WTC11 (cell line): Measurements from ENCODE around the gene TTLL4. TPM values are rescaled to one million over a fixed set of nuclear protein-coding genes. Genes with fewer than 3 reads are reported as not detected.

Experiments
- ATAC-seq: fragments of 200-7000 bp; cut with Tn5 transposase; 2 replicates; pipeline ENCODE4 v1.10.0; 2021; ENCODE audit warnings: mild to moderate bottlenecking, moderate library complexity
- CTCF ChIA-PET: fragments of 300-600 bp; sonication (Branson Sonifier 250); formaldehyde crosslinking; loops from one replicate; lab custom pipeline; 2021; ENCODE audit warnings: antibody characterized with exemption; lab: Charles Lee
- POLR2A ChIA-PET: fragments of 350-600 bp; sonication (Branson Sonifier 250); formaldehyde crosslinking; loops from one replicate; lab custom pipeline; 2021; ENCODE audit warnings: antibody characterized with exemption; lab: Charles Lee
- DNase-seq: peaks from one replicate; pipeline ENCODE4 v3.0.0; 2021; ENCODE audit warnings: low spot score
- H3K27ac Mint-ChIP-seq: 2 replicates; pipeline ENCODE4 v1.8.0; 2021; ENCODE audit warnings: mixed read lengths
- H3K27me3 Mint-ChIP-seq: 2 replicates; pipeline ENCODE4 v1.8.0; 2021; ENCODE audit warnings: low read depth, mild to moderate bottlenecking, moderate library complexity, mixed read lengths
- H3K36me3 Mint-ChIP-seq: 2 replicates; pipeline ENCODE4 v1.8.0; 2021; ENCODE audit warnings: mixed read lengths
- H3K4me1 Mint-ChIP-seq: 2 replicates; pipeline ENCODE4 v1.8.0; 2022; ENCODE audit warnings: mixed read lengths
- H3K4me3 Mint-ChIP-seq: 2 replicates; pipeline ENCODE4 v1.8.0; 2021; ENCODE audit warnings: mild to moderate bottlenecking, moderate library complexity, mixed read lengths
- H3K9me3 Mint-ChIP-seq: 2 replicates; pipeline ENCODE4 v1.8.0; 2021; ENCODE audit warnings: mixed read lengths
- CREM ChIP-seq: sonication (generic); formaldehyde crosslinking; IDR thresholded peaks from 2 replicates; pipeline ENCODE4 v1.8.1; 2022; ENCODE audit warnings: mild to moderate bottlenecking, missing genetic modification reagents, moderate library complexity
- ELF4 ChIP-seq: sonication (generic); formaldehyde crosslinking; IDR thresholded peaks from 2 replicates; pipeline ENCODE4 v1.8.1; 2022; ENCODE audit warnings: low read depth, mild to moderate bottlenecking, moderate library complexity, missing genetic modification reagents
- NR1H2 ChIP-seq: sonication (generic); formaldehyde crosslinking; IDR thresholded peaks from 2 replicates; pipeline ENCODE4 v1.9.0; 2021; ENCODE audit warnings: mild to moderate bottlenecking, moderate library complexity, missing genetic modification reagents
- PRRX2 ChIP-seq: fragments of 250-450 bp; sonication (Bioruptor Pico); IDR thresholded peaks from 2 replicates; pipeline ENCODE4 v1.8.0; 2021; ENCODE audit warnings: mild to moderate bottlenecking
- RELA ChIP-seq: sonication (generic); formaldehyde crosslinking; IDR thresholded peaks from 2 replicates; pipeline ENCODE4 v1.8.1; 2022; ENCODE audit warnings: missing genetic modification reagents, mild to moderate bottlenecking, borderline replicate concordance
- TEAD4 ChIP-seq: sonication (generic); formaldehyde crosslinking; IDR thresholded peaks from 2 replicates; pipeline ENCODE4 v1.8.0; 2022; ENCODE audit warnings: mild to moderate bottlenecking, missing genetic modification reagents
- ZNF232 ChIP-seq: sonication (generic); formaldehyde crosslinking; IDR thresholded peaks from 2 replicates; pipeline ENCODE4 v1.8.0; 2022; ENCODE audit warnings: mild to moderate bottlenecking, missing genetic modification reagents
- ZNF317 ChIP-seq: sonication (generic); formaldehyde crosslinking; IDR thresholded peaks from 2 replicates; pipeline ENCODE4 v1.8.1; 2023; ENCODE audit warnings: low read depth, mild to moderate bottlenecking, moderate library complexity, missing genetic modification reagents, borderline replicate concordance
- ZNF396 ChIP-seq: fragments of 250-450 bp; sonication (Bioruptor Pico); IDR thresholded peaks from 2 replicates; pipeline ENCODE4 v1.8.0; 2021; ENCODE audit warnings: mild to moderate bottlenecking, moderate library complexity, borderline replicate concordance
- total RNA-seq: library from RNA; stranded (reverse); gene quantifications from 3 replicates; pipeline ENCODE4 v1.2.3, GENCODE V29; 2021
- TF ChIP-seq, protein P1 (sequence below): sonication (generic); formaldehyde crosslinking; IDR thresholded peaks from 2 replicates; pipeline ENCODE4 v1.8.0; 2023; ENCODE audit warnings: mild to moderate bottlenecking, missing genetic modification reagents
- TF ChIP-seq, protein P2 (sequence below): sonication (generic); formaldehyde crosslinking; IDR thresholded peaks from 2 replicates; pipeline ENCODE4 v1.8.1; 2023; ENCODE audit warnings: mild to moderate bottlenecking, missing genetic modification reagents, borderline replicate concordance
- TF ChIP-seq, protein P3 (sequence below): sonication (generic); formaldehyde crosslinking; IDR thresholded peaks from 2 replicates; pipeline ENCODE4 v1.8.0; 2022; ENCODE audit warnings: mild to moderate bottlenecking, missing genetic modification reagents
- TF ChIP-seq, protein P4 (sequence below): sonication (generic); formaldehyde crosslinking; IDR thresholded peaks from 2 replicates; pipeline ENCODE4 v1.8.1; 2022; ENCODE audit warnings: low read depth, missing genetic modification reagents, borderline replicate concordance
- TF ChIP-seq, protein P5 (sequence below): sonication (generic); formaldehyde crosslinking; IDR thresholded peaks from 2 replicates; pipeline ENCODE4 v1.8.1; 2023; ENCODE audit warnings: mild to moderate bottlenecking, missing genetic modification reagents, moderate library complexity
- TF ChIP-seq, protein P6 (sequence below): sonication (generic); formaldehyde crosslinking; conservative IDR thresholded peaks from 2 replicates; pipeline ENCODE4 v1.8.1; 2023; ENCODE audit warnings: mild to moderate bottlenecking, low read depth, missing genetic modification reagents, moderate library complexity

Gene TTLL4
- total RNA-seq, 1 experiment from 2014 or later, result 87.4 TPM

DNA sequence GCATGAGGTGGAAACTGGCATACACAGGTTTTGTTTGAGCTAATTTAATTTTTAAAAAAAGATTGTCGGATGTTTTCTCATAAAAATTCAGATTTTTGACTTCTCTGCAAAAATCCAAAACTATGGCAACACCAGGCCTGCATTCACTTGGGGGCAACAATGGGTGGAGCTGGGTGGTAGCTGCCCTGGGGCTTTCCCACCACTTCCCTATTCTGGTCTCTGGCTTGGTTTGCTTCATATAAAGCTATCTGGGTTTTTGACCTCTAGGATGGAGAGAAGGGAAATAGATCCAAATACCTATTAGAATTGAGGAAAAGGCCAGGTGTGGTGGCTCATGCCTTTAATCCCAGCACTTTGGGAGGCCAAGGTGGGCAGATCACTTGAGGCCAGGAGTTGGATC is 65.9 kb downstream of the TTLL4 start (continued):
- TF ChIP-seq, protein P1, sequence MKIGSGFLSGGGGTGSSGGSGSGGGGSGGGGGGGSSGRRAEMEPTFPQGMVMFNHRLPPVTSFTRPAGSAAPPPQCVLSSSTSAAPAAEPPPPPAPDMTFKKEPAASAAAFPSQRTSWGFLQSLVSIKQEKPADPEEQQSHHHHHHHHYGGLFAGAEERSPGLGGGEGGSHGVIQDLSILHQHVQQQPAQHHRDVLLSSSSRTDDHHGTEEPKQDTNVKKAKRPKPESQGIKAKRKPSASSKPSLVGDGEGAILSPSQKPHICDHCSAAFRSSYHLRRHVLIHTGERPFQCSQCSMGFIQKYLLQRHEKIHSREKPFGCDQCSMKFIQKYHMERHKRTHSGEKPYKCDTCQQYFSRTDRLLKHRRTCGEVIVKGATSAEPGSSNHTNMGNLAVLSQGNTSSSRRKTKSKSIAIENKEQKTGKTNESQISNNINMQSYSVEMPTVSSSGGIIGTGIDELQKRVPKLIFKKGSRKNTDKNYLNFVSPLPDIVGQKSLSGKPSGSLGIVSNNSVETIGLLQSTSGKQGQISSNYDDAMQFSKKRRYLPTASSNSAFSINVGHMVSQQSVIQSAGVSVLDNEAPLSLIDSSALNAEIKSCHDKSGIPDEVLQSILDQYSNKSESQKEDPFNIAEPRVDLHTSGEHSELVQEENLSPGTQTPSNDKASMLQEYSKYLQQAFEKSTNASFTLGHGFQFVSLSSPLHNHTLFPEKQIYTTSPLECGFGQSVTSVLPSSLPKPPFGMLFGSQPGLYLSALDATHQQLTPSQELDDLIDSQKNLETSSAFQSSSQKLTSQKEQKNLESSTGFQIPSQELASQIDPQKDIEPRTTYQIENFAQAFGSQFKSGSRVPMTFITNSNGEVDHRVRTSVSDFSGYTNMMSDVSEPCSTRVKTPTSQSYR, result no peak
- no peak for TF ChIP-seq ZNF232 (CRISPR knock-in tag)
- TF ChIP-seq CREM (CRISPR knock-in tag), result no peak
- TF ChIP-seq ZNF317 (CRISPR knock-in tag), result no peak
- TF ChIP-seq PRRX2, result no peak
- TF ChIP-seq, protein P2, sequence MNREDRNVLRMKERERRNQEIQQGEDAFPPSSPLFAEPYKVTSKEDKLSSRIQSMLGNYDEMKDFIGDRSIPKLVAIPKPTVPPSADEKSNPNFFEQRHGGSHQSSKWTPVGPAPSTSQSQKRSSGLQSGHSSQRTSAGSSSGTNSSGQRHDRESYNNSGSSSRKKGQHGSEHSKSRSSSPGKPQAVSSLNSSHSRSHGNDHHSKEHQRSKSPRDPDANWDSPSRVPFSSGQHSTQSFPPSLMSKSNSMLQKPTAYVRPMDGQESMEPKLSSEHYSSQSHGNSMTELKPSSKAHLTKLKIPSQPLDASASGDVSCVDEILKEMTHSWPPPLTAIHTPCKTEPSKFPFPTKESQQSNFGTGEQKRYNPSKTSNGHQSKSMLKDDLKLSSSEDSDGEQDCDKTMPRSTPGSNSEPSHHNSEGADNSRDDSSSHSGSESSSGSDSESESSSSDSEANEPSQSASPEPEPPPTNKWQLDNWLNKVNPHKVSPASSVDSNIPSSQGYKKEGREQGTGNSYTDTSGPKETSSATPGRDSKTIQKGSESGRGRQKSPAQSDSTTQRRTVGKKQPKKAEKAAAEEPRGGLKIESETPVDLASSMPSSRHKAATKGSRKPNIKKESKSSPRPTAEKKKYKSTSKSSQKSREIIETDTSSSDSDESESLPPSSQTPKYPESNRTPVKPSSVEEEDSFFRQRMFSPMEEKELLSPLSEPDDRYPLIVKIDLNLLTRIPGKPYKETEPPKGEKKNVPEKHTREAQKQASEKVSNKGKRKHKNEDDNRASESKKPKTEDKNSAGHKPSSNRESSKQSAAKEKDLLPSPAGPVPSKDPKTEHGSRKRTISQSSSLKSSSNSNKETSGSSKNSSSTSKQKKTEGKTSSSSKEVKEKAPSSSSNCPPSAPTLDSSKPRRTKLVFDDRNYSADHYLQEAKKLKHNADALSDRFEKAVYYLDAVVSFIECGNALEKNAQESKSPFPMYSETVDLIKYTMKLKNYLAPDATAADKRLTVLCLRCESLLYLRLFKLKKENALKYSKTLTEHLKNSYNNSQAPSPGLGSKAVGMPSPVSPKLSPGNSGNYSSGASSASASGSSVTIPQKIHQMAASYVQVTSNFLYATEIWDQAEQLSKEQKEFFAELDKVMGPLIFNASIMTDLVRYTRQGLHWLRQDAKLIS (CRISPR knock-in tag), result no peak
- TF ChIP-seq, protein P3, sequence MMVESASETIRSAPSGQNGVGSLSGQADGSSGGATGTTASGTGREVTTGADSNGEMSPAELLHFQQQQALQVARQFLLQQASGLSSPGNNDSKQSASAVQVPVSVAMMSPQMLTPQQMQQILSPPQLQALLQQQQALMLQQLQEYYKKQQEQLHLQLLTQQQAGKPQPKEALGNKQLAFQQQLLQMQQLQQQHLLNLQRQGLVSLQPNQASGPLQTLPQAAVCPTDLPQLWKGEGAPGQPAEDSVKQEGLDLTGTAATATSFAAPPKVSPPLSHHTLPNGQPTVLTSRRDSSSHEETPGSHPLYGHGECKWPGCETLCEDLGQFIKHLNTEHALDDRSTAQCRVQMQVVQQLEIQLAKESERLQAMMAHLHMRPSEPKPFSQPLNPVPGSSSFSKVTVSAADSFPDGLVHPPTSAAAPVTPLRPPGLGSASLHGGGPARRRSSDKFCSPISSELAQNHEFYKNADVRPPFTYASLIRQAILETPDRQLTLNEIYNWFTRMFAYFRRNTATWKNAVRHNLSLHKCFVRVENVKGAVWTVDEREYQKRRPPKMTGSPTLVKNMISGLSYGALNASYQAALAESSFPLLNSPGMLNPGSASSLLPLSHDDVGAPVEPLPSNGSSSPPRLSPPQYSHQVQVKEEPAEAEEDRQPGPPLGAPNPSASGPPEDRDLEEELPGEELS (CRISPR knock-in tag), result no peak

DNA sequence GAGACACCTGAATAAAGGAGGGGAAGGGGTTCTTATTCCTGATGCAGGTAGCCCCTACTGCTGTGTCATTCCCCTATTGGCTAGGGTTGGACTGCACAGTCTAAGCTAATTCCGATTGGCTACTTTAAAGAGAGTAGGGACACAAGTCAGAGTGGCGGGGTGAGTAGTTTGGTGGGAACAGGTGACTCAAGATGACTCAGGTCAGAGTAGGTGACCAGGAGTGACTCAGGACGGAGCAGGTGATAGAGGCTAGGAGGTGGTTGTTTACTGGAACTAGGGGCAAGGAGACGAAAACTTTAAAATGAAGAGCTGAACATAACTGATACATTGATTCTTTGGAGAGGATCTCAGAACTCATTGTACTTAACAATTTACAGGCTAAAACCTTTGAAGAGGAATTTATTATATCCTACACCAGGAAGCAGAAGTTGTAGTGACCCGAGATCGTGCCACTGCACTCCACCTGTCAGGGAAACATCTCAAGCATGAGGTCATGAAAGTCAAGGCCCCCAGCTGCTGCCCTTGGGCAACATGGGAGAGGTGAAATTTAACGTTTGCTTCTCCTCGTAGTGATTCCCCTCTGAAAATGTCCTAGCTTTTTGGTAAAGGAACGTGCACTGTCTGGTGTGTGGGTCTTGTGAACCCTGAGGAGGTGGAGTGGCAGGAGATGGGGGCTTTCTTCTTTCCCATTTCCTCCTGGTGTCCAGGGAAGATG is 66.8 kb downstream of the TTLL4 start:
- no peak overlapping the region for H3K4me3 Mint-ChIP-seq
- no peak for TF ChIP-seq ELF4 (CRISPR knock-in tag)
- TF ChIP-seq, protein P4, sequence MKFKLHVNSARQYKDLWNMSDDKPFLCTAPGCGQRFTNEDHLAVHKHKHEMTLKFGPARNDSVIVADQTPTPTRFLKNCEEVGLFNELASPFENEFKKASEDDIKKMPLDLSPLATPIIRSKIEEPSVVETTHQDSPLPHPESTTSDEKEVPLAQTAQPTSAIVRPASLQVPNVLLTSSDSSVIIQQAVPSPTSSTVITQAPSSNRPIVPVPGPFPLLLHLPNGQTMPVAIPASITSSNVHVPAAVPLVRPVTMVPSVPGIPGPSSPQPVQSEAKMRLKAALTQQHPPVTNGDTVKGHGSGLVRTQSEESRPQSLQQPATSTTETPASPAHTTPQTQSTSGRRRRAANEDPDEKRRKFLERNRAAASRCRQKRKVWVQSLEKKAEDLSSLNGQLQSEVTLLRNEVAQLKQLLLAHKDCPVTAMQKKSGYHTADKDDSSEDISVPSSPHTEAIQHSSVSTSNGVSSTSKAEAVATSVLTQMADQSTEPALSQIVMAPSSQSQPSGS (CRISPR knock-in tag), result no peak
- TF ChIP-seq RELA (CRISPR knock-in tag), result no peak
- no peak for TF ChIP-seq NR1H2
- TF ChIP-seq, protein P5, sequence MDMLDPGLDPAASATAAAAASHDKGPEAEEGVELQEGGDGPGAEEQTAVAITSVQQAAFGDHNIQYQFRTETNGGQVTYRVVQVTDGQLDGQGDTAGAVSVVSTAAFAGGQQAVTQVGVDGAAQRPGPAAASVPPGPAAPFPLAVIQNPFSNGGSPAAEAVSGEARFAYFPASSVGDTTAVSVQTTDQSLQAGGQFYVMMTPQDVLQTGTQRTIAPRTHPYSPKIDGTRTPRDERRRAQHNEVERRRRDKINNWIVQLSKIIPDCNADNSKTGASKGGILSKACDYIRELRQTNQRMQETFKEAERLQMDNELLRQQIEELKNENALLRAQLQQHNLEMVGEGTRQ (CRISPR knock-in tag), result no peak
- TF ChIP-seq ZNF396 (CRISPR knock-in tag), result no peak
- TF ChIP-seq, protein P2 (CRISPR knock-in tag), result no peak
- TF ChIP-seq, protein P6, sequence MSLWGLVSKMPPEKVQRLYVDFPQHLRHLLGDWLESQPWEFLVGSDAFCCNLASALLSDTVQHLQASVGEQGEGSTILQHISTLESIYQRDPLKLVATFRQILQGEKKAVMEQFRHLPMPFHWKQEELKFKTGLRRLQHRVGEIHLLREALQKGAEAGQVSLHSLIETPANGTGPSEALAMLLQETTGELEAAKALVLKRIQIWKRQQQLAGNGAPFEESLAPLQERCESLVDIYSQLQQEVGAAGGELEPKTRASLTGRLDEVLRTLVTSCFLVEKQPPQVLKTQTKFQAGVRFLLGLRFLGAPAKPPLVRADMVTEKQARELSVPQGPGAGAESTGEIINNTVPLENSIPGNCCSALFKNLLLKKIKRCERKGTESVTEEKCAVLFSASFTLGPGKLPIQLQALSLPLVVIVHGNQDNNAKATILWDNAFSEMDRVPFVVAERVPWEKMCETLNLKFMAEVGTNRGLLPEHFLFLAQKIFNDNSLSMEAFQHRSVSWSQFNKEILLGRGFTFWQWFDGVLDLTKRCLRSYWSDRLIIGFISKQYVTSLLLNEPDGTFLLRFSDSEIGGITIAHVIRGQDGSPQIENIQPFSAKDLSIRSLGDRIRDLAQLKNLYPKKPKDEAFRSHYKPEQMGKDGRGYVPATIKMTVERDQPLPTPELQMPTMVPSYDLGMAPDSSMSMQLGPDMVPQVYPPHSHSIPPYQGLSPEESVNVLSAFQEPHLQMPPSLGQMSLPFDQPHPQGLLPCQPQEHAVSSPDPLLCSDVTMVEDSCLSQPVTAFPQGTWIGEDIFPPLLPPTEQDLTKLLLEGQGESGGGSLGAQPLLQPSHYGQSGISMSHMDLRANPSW, result no peak
- no peak for TF ChIP-seq TEAD4
- no peak for TF ChIP-seq ZNF317 (CRISPR knock-in tag)

More for the DNA sequence above, 66.8 kb downstream of the TTLL4 start:
- Mint-ChIP-seq H3K27me3 (peaks cover 35% of the 10 kb centered on the region), H3K27ac (no peak overlapping the region), H3K36me3 (peaks cover 9% of the 10 kb centered on the region), H3K4me1 (peaks cover 12% of the 10 kb centered on the region), H3K9me3 (peaks cover 28% of the 10 kb centered on the region)
- ATAC-seq, result no peak
- DNase-seq, result no peak
- POLR2A ChIA-PET, result no interaction called here
- CTCF ChIA-PET, result interaction anchor here (0.7 kb wide), 1 partner anchor 20 kb away, joined by 3 read pairs; no protein-coding TSS in a partner anchor
